Forelimb muscle (tissue), 1 donor: ENCODE measurements around the gene MSI2. TPM values are rescaled to one million over a fixed set of nuclear protein-coding genes. Genes with fewer than 3 reads are reported as not detected.

Experiments
- DNase-seq: peaks from one replicate; pipeline ENCODE4 v3.0.0-alpha.2; 2013; ENCODE audit warnings: low read depth
- polyA plus RNA-seq: library from polyadenylated mRNA; unstranded; fragments of 120-200 nt; gene quantifications from one replicate; pipeline ENCODE4 v1.2.1, GENCODE V29; 2013; ENCODE audit not compliant: insufficient read length

MSI2 gene
- polyA plus RNA-seq, 1 donor: 31.6 TPM

- DNase-seq: no peak
These were observed 200.3 kb downstream of the MSI2 start for GRCh38 chr17:57456622-57457021.

GRCh38 chr17:57457188-57457587 lies 200.9 kb downstream of the MSI2 start:
- DNase-seq: no peak

DNA sequence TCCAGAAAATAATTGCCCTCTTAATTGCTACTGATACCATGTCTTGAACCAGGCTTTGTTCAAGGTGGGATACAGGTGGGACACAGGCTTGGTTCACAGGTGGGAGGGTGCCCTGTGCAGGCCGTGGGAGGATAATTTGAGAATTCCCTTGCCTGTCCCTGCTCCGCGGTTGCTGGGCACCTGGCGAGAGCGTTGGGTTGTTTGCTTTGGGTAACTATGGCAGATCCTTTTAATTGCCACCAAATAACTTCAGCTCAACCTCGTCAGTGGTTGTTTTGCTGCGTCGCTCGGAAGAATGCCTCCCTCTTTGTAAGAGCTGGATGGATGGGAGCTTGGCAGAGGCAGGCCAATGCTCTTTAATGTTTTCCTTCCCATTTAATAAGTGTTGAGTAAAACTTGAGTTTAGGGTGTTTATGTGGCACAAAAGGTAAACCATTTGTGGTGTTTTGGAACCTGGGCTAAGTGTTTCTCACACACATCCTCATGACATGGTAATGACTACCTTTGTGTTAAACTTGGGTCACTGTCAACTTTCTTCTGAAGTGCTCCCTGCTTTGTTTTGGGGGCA lies 202.5 kb downstream of the MSI2 start:
- no peak for DNase-seq

DNA sequence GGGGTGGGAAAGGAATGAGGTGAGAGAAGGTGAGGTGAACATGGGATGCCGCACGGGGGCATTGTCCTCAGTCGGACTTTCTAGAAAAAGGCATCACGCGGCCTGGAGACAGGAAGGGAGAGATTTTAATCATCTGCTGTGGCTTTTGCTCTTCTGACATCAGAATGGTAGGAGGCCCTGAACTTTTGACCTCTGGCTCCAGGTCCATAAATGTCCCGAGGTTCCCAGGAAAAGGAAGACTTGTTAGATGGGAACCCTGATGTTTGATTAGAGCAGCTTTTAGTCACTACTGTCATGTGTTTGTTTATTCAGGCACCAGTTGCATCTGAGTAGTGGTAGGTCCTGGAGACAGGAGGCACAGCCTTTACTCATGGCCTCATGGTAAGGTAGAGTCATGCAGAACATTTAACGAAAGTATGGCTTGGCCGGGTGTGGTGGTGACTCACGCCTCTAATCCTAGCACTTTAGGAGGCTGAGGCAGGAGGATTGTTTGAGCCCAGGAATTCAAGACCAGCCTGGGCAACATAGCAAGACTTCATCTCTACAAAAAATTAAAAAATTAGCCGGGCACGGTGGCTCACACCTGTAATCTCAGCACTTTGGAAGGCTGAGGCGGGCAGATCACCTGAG lies 203.1 kb downstream of the MSI2 start:
- DNase-seq: no peak

GRCh38 chr17:57461082-57461481 lies 204.8 kb downstream of the MSI2 start:
- DNase-seq: no peak

- no peak for DNase-seq
These were observed 205.8 kb downstream of the MSI2 start for GRCh38 chr17:57462007-57462579.

DNA sequence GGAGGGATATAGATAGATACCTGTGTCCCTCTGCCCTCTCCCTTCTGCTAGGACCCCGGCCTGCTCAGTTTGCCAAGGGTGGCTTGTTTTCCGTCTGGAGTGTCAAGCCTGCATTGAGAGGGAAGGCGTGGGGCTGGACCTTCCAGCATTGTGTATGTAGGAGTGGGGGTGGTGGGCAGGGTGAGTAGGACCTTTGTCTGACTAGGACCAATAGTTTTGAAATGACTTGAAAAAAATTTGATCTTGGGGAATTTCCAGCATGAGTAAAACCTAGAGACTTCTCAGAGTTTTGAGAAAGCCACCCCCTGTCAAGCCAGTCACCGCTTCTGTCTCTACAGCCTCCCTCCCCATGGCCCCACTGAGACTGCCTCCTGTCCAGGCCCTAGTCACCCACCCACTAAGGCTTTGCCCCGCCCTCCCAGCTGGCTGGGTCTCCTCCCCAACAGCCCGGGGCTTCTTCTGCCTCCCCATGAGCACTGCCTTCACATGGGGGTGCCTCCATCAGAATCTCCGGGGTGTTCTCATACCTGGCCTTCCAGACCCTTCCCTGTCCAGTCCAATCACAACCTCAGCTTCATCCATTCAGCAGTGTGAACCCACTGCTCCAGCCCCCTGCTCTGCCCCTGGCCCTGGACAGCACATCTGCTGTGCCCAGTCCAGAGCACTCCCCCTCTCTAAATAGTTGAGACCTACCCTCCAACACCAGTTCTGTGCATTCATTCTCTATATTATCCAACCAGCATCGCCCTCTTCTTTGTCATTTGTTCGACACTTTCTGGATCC lies 207.0 kb downstream of the MSI2 start:
- DNase-seq: no peak

GRCh38 chr17:57464191-57464864 lies 208.0 kb downstream of the MSI2 start:
- DNase-seq: no peak

GRCh38 chr17:57465610-57466009 lies 209.3 kb downstream of the MSI2 start:
- DNase-seq: no peak

DNA sequence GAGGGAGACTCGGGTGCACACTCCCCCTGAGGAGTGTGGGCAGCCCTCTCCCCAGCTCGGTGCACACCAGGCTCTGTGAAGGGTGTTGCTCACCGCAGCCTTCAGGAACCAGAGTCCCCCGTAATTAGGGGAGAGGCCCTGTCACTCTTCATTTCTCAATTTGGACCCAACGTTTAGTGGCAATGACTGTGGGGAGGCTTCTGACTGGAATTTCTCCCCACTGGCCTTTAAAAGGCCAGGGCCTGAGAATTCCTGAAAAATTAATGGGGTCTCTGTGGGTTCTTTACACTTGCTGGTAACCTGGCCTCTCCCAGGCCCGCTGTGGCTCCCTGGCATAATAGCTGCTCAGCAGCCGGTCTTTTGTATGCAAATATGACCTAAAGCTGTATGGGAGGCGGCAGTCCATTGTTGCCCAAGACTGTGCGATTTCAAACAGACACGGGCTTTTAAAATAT lies 209.7 kb downstream of the MSI2 start:
- DNase-seq: no peak

DNA sequence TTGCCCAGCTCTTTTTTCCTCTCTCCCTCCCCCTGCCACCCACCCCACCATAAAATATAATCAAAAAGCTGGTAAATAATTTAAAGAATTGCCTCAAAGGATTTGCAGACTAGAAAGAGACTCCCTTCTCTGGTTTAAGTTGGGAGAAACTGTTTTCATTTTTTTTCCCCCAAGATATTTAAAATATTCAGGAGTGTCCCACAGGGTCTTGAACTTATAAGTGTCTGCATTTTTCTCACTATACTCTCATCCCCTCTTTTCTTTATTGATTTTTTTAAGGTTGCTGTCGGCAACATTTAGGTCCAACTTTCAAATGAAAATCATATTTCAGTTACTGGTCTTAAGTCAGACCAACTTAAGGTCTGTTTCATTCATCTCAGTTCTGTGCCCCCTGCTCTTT lies 210.2 kb downstream of the MSI2 start:
- no peak for DNase-seq

DNA sequence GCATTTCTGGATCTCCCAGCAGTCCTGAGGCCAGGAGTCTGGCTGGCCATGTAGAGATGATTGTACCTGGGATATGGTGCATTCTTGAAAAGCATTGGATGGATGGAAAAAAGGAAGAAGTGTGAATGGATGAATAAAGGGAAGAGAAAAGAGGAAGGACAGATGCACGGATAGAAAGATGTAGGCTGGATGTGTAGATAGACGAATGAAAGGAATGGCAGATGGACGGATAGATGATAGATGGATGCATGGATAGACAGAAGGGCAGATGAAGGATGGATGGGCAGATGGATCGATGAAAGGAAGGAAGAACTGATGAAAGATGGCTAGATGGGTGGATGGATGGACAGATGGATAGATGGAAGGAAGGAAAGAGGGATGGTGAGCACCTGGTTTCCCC lies 210.9 kb downstream of the MSI2 start:
- no peak for DNase-seq

DNA sequence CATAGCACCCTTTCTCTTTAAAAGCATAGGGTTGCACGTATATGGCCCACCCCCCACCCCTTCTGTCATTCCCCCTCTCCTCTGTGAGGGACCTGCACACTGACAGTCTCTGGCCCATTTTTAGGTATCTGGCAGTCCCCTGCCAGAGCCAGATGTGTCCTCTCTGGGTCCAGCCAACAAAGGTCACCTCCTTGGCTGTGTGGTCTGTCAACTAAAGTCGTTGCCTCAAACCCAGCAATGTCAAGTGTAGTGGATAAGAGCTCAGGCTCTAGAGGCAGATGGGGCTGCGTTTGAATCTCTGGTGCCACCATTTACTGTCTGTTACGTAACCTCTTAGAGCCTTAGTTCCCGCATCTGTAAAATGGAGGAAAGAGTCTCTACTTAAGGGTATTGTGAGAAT lies 211.5 kb downstream of the MSI2 start:
- DNase-seq: no peak

GRCh38 chr17:57468932-57469775 lies 212.8 kb downstream of the MSI2 start:
- no peak for DNase-seq

GRCh38 chr17:57470906-57471305 lies 214.6 kb downstream of the MSI2 start:
- no peak for DNase-seq

DNA sequence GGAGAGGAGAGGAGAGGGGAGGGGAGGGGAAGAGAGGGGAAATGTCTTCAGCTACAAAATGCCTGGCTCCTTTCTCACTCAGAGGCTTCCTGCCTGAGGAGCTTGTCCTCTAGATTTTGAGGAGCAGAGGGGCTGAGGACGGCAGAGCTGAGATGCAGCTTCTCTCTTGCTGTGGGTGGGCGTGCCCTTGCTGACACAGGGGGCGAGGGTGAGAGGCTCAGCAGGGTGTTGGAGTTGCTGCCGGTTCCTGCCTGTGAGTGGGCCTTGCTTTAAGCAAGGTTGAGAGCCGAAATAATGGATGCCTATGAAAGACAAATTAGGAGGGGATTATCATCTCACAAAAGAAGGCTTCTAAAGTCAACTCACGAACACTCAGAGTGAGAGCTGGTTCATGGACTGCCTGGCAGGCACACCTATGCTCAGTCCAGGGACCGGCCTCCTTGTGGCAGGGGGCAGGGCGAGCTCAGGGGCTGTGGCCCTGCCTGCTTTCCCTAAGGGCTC lies 215.6 kb downstream of the MSI2 start:
- no peak for DNase-seq

GRCh38 chr17:57475796-57476195 lies 219.5 kb downstream of the MSI2 start:
- DNase-seq: no peak

DNA sequence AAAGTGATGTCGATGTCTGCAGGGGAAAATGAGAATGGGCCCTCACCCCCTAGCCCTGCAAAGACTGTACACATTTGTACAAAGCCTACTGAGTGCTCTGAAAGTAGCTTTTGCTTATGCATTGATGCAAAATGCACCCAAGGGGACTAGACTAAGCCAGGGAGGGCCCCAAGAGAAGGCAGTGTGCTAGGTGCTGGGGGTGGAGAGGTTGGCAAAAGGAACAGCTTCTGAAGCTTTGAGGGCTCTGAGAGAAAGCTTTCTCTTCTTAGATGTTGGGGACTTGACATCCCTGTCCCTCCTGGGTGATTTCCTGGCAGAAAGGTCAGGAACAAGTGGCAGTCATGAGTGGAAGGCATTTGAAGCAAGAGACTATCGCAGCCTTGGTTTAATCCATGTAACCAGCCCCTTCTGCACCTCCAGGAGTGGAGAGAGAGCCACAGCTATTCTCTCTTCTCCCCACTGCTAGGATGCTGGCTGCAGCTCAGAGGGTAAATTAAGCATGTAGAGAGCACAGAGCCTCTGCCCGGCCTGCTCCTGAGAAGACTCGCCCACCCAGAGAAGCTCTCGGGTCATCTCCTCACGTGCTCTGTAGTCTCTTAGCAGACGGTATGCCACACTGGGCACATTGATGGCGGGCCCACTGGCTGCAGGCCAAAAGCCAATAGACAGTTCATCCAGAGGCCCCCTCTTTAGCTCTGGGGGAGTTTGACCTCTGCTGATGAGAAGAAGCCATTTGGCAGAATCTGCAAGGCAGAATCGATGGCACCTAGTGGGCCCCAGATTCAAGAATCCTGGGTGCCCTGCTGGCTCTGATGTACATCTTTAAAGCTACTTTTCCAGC lies 221.4 kb downstream of the MSI2 start:
- DNase-seq: no peak

DNA sequence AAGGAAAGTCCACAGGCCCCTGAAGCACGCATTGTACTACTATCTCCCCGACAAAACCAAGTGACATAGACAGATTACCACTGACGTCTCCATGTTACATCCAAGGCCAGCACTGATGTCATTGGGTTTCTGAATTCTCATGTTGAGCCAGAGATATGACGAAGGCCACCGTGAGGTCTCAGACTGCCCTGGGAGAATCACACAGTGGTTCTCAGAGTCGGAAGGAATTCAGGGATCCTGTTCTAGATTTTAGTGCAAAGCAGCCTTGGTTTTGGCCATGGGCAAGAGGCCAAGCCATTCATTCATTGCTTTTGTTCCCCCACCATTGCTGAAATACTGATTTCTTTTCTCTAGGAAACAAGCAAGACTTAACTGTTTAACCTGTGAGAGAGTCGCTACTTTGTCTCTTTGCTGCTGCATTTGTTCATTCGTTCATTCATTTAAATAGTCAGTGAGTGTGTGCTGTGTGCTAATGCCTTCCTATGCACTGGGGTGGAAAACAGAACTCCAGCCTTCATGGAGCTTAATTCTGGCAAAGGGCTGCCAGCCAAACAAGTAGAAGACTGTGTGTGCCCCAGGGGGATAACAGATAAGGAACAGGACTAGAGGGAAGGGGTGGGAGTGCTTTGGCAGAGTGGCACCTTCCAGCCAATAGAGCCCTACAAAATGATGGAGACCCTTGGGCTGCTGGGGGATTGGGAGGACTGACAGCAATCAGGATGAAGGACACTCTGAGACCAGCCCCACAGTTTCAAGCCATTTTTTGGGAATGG lies 222.3 kb downstream of the MSI2 start:
- DNase-seq: no peak
